Liver (tissue), 9 donors: ENCODE results near the gene ATP2C2. TPM values are rescaled to one million over a fixed set of nuclear protein-coding genes. Genes with fewer than 3 reads are reported as not detected.

Experiments used
- DNase-seq: peaks from one replicate; pipeline ENCODE4 v3.0.0-alpha.2; 2017; ENCODE audit warnings: low spot score
- H3K27ac ChIP-seq, 2 donors: one replicate each; pipeline ENCODE4 v1.7.0; 2013; ENCODE audit warnings: inconsistent platforms in 2 of 2, low read length in 2 of 2, control low read depth in 1 of 2, low read depth in 1 of 2, mild to moderate bottlenecking in 1 of 2
- H3K27me3 ChIP-seq, 4 donors: one replicate each; pipeline versions ENCODE4 v1.6.1 to v1.7.0; 2013; ENCODE audit warnings: low read length in 3 of 4, inconsistent platforms in 1 of 4, mild to moderate bottlenecking in 1 of 4, moderate library complexity in 1 of 4; ENCODE audit not compliant: control insufficient read depth in 4 of 4, insufficient read depth in 4 of 4
- H3K36me3 ChIP-seq, 4 donors: one replicate each; pipeline versions ENCODE4 v1.6.1 to v1.7.0; 2013; ENCODE audit warnings: low read length in 3 of 4, mild to moderate bottlenecking in 3 of 4, low read depth in 1 of 4, moderate library complexity in 1 of 4; ENCODE audit not compliant: control insufficient read depth in 4 of 4, insufficient read depth in 3 of 4
- H3K4me1 ChIP-seq, 4 donors: one replicate each; pipeline versions ENCODE4 v1.6.1 to v1.7.0; 2013; ENCODE audit warnings: low read length in 3 of 4, mild to moderate bottlenecking in 3 of 4, moderate library complexity in 1 of 4; ENCODE audit not compliant: control insufficient read depth in 4 of 4, insufficient read depth in 4 of 4
- H3K4me3 ChIP-seq, 3 donors: one replicate each; pipeline versions ENCODE4 v1.6.1 to v1.7.0; 2013; ENCODE audit warnings: low read length in 3 of 3, control low read depth in 1 of 3, low read depth in 1 of 3, mild to moderate bottlenecking in 1 of 3
- H3K9ac ChIP-seq, 2 donors: one replicate each; pipeline ENCODE4 v1.7.0; 2013; ENCODE audit warnings: low read length in 2 of 2, mild to moderate bottlenecking in 2 of 2, moderate library complexity in 2 of 2, control low read depth in 1 of 2, low read depth in 1 of 2
- H3K9me3 ChIP-seq, 4 donors: one replicate each; pipeline versions ENCODE4 v1.6.1 to v1.7.0; 2013; ENCODE audit warnings: low read length in 3 of 4; ENCODE audit not compliant: control insufficient read depth in 4 of 4
- CTCF ChIP-seq: fragments of 150-350 bp; IDR thresholded peaks from 2 replicates; pipeline ENCODE4 v1.5.1; 2017; ENCODE audit warnings: improper control_type of control experiment, low read depth, low read length; ENCODE audit not compliant: missing input control
- EGR1 ChIP-seq, 2 donors: IDR thresholded peaks; 2 replicates each; pipeline ENCODE4 v1.6.1; 2016 to 2018; ENCODE audit warnings: antibody characterized with exemption in 2 of 2, low read depth in 2 of 2
- HNF4A ChIP-seq, 2 donors: conservative IDR thresholded peaks; 2 replicates each; pipeline ENCODE4 v1.6.1; 2016; ENCODE audit warnings: antibody characterized with exemption in 2 of 2, mild to moderate bottlenecking in 2 of 2
- JUND ChIP-seq, 2 donors: IDR thresholded peaks; 2 replicates each; pipeline ENCODE4 v1.6.1; 2016; ENCODE audit warnings: antibody characterized with exemption in 2 of 2
- NR2F2 ChIP-seq: IDR thresholded peaks from 2 replicates; pipeline ENCODE4 v1.6.1; 2016; ENCODE audit warnings: antibody characterized with exemption
- RXRA ChIP-seq, 2 donors: IDR thresholded peaks; 2 replicates each; pipeline ENCODE4 v1.6.1; 2017 to 2018; ENCODE audit warnings: antibody characterized with exemption in 2 of 2, mild to moderate bottlenecking in 1 of 2
- SP1 ChIP-seq: IDR thresholded peaks from 2 replicates; pipeline ENCODE4 v1.6.1; 2018; ENCODE audit warnings: antibody characterized with exemption, mild to moderate bottlenecking
- YY1 ChIP-seq: IDR thresholded peaks from 2 replicates; pipeline ENCODE4 v1.6.1; 2016; ENCODE audit warnings: antibody characterized with exemption, mild to moderate bottlenecking
- WGBS: extraction: QIAGEN DNeasy Blood & Tissue Kit; methylation state at CpG from one replicate; pipeline ENCODE4 v1.1.7; 2013; 5-methylcytosine and 5-hydroxymethylcytosine counted together
- polyA plus RNA-seq, 2 donors: library from polyadenylated mRNA; stranded (reverse) in 1 of 2; unstranded in 1 of 2; fragments of 200-250 nt in 1 of 2; fragments of >200 nt in 1 of 2; fragmentation: Nextera tagmentation in 1 of 2; extraction: Ambion mirVana in 1 of 2; gene quantifications; one replicate each; pipeline versions ENCODE4 v1.2.1 to v1.2.3, GENCODE V29; 2013 to 2015
- total RNA-seq, 2 donors: library from RNA; depleted of rRNA; stranded (reverse); fragments of >200 nt; gene quantifications; one replicate each; pipeline ENCODE4 v1.2.3, GENCODE V29; 2014
- TF ChIP-seq, protein P1 (sequence below): IDR thresholded peaks from 2 replicates; pipeline ENCODE4 v1.6.1; 2016; ENCODE audit warnings: antibody characterized with exemption
- TF ChIP-seq, protein P2 (sequence below): IDR thresholded peaks from 2 replicates; pipeline ENCODE4 v1.6.1; 2016; ENCODE audit warnings: antibody characterized with exemption
- donor health status: healthy.
- donor health status: healthy.
- donor health status: healthy.
- donor health status: healthy.
- donor health status: healthy.

Gene ATP2C2
- total and polyA plus RNA-seq, 4 donors, result 0.05 to 0.33 (median 0.22) TPM

DNA sequence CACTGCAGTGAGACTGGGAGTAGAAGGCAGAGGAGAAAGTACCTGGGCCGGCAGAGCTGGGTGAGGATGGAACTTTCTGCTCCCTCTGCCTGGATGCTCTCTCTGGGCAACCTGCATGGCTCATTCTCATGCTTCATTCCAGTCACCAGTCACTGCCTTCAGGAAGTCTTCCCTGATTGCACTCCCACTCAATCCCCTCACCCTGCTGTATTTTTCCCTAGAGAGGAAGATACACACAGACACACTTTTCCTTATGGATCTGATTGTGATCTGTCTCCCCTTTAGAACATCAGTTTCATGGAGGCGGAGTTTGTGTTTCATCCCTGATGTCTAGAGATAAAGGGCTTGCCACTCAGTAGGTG lies 91.2 kb downstream of the ATP2C2 start:
- no peak overlapping the region for H3K4me3 ChIP-seq
- H3K27ac ChIP-seq, result no peak overlapping the region
- 94% methylated on average over 2 of the region's 2 CpGs for WGBS
- H3K27me3 ChIP-seq, result no peaks in the 10 kb centered on the region
- H3K36me3 ChIP-seq, result no peaks in the 10 kb centered on the region
- no peaks in the 10 kb centered on the region for H3K9me3 ChIP-seq
- no peak overlapping the region for H3K9ac ChIP-seq
- H3K4me1 ChIP-seq, result no peaks in the 10 kb centered on the region
- DNase-seq, result no peak
- no peak for TF ChIP-seq RXRA (IDR thresholded peaks at IDR 0.05)

DNA sequence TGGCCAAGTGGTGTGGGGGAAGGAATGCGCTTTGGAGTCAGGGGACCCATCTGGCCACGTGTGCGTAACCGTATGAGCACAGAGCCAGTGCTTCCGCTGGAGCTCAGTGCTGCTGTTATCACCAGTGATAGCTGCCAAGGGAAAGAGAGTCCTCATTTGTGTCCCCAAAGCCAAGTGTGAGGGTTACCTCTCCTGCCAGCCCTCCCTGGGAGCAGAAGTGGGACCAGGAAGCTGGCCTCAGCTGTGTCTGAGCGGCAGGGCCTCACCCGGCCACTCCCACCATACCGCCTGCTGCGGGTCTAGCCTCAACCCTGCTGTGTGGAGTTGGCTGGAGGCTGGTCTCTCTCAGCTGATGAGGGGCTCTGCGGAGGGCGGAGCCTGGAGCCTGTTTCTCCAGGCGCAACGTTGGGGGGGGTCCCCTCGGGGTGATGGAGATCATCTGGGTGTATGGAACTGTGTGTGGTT lies 91.6 kb downstream of the ATP2C2 start:
- H3K36me3 ChIP-seq, result no peaks in the 10 kb centered on the region
- DNase-seq, result peak; percentile 26
- TF ChIP-seq NR2F2 (no peak), JUND (IDR thresholded peaks at IDR 0.05) (no peak), YY1 (no peak), RXRA (IDR thresholded peaks at IDR 0.05) (no peak), SP1 (no peak), HNF4A (conservative IDR thresholded peaks at IDR 0.05) (no peak)

DNA sequence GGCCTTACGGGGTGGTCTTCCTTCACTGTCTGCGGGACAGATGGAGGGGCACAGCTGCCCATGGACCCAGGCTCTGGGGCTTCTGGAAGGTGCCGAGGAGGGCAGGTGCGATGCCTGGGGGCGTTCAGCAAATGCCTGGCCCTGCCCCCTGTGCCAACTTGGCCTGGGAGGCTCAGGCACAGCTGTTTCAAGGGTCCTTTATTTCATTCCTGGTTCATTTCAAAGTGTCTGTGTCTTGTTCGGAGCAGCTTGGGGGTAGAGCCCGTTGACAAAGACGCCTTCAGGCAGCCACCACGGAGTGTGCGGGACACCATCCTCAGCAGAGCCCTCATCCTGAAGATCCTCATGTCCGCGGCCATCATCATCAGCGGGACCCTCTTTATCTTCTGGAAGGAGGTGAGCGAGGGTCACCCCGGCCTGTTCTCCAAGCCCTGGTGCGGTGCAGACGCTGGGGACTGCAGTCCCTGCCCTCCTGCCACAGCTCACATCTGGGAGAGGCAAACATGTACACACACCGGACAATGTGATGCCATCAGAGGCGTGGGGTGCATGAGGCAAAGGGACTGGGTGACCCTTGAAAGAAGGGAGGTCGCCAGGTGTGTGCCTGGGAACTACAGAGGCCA lies 92.2 kb downstream of the ATP2C2 start:
- Histone ChIP-seq H3K9ac (no peak overlapping the region), H3K27ac (no peak overlapping the region), H3K4me3 (no peak overlapping the region), H3K9me3 (no peaks in the 10 kb centered on the region), H3K27me3 (no peaks in the 10 kb centered on the region), H3K4me1 (no peaks in the 10 kb centered on the region), H3K36me3 (no peaks in the 10 kb centered on the region)
- WGBS, result 85% methylated on average over 20 of the region's 20 CpGs
- TF ChIP-seq, protein P1, sequence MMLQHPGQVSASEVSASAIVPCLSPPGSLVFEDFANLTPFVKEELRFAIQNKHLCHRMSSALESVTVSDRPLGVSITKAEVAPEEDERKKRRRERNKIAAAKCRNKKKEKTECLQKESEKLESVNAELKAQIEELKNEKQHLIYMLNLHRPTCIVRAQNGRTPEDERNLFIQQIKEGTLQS, result no peak
- no peak for TF ChIP-seq EGR1 (IDR thresholded peaks at IDR 0.05; ENCODE audit: low read depth in 2 of 2)
- TF ChIP-seq, protein P2, sequence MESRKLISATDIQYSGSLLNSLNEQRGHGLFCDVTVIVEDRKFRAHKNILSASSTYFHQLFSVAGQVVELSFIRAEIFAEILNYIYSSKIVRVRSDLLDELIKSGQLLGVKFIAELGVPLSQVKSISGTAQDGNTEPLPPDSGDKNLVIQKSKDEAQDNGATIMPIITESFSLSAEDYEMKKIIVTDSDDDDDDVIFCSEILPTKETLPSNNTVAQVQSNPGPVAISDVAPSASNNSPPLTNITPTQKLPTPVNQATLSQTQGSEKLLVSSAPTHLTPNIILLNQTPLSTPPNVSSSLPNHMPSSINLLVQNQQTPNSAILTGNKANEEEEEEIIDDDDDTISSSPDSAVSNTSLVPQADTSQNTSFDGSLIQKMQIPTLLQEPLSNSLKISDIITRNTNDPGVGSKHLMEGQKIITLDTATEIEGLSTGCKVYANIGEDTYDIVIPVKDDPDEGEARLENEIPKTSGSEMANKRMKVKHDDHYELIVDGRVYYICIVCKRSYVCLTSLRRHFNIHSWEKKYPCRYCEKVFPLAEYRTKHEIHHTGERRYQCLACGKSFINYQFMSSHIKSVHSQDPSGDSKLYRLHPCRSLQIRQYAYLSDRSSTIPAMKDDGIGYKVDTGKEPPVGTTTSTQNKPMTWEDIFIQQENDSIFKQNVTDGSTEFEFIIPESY, result no peak
- no peak for TF ChIP-seq SP1
- TF ChIP-seq NR2F2, result no peak
- no peak for TF ChIP-seq YY1
- TF ChIP-seq CTCF, result no peak
- peak; percentile 24 for DNase-seq

More for the DNA sequence above, 91.6 kb downstream of the ATP2C2 start:
- Histone ChIP-seq H3K4me1 (no peaks in the 10 kb centered on the region), H3K27me3 (no peaks in the 10 kb centered on the region), H3K27ac (no peak overlapping the region), H3K9me3 (no peaks in the 10 kb centered on the region), H3K9ac (no peak overlapping the region), H3K4me3 (no peak overlapping the region)
- 87% methylated on average over 14 of the region's 14 CpGs for WGBS
